HUES64 (cell line): ENCODE measurements around the gene PTAFR.

Source experiments
- H3K27ac ChIP-seq: 2 replicates; pipeline ENCODE4 v1.7.0; 2013; ENCODE audit warnings: low read depth, low read length, inconsistent platforms
- H3K27me3 ChIP-seq: 2 replicates; pipeline ENCODE4 v1.6.1; 2013; ENCODE audit warnings: mild to moderate bottlenecking, low read length; ENCODE audit not compliant: insufficient read depth
- H3K36me3 ChIP-seq: 2 replicates; pipeline ENCODE4 v1.6.1; 2013; ENCODE audit warnings: mild to moderate bottlenecking, low read length; ENCODE audit not compliant: insufficient read depth
- H3K4me1 ChIP-seq: 2 replicates; pipeline ENCODE4 v1.6.1; 2013; ENCODE audit warnings: mild to moderate bottlenecking, low read length, moderate library complexity; ENCODE audit not compliant: insufficient read depth
- H3K4me3 ChIP-seq: 2 replicates; pipeline ENCODE4 v1.5.1; 2013; ENCODE audit warnings: mild to moderate bottlenecking, low read length, moderate library complexity
- H3K9ac ChIP-seq: 2 replicates; pipeline ENCODE4 v1.6.1; 2013; ENCODE audit warnings: mild to moderate bottlenecking, low read depth, low read length
- H3K9me3 ChIP-seq: 2 replicates; pipeline ENCODE4 v1.6.1; 2013; ENCODE audit warnings: low read depth, low read length; ENCODE audit not compliant: insufficient read depth
- WGBS: fragments of 150-250, 120-280 bp; methylation state at CpG from one replicate; pipeline ENCODE4 v1.1.7; 2013; ENCODE audit warnings: missing lambda C conversion rate; 5-methylcytosine and 5-hydroxymethylcytosine counted together

The PTAFR gene

GRCh38 chr1:28195780-28196179, 19.3 kb upstream of the PTAFR start:
- Histone ChIP-seq H3K9ac (no peak overlapping the region), H3K27ac (peak overlapping the region; percentile 7; the same call in 1 of the 2 replicates), H3K4me3 (no peak overlapping the region), H3K4me1 (peaks cover 32% of the 10 kb centered on the region), H3K36me3 (peaks cover 23% of the 10 kb centered on the region), H3K27me3 (no peaks in the 10 kb centered on the region), H3K9me3 (no peaks in the 10 kb centered on the region)
- WGBS, result 96% methylated on average over 1 of the region's 1 CpG

GRCh38 chr1:28194326-28195035, 18.0 kb upstream of the PTAFR start:
- no peaks in the 10 kb centered on the region for H3K27me3 ChIP-seq
- H3K36me3 ChIP-seq, result peaks cover 10% of the 10 kb centered on the region
- H3K4me3 ChIP-seq, result no peak overlapping the region
- H3K9me3 ChIP-seq, result no peaks in the 10 kb centered on the region
- WGBS, result 83% methylated on average over 8 of the region's 8 CpGs
- peaks cover 32% of the 10 kb centered on the region for H3K4me1 ChIP-seq
- H3K9ac ChIP-seq, result no peak overlapping the region
- H3K27ac ChIP-seq, result no peak overlapping the region

- H3K4me1 ChIP-seq, result peaks cover 32% of the 10 kb centered on the region
- no peaks in the 10 kb centered on the region for H3K9me3 ChIP-seq
- peaks cover 3% of the 10 kb centered on the region; the same call in 1 of the 2 replicates for H3K36me3 ChIP-seq
- no peak overlapping the region for H3K9ac ChIP-seq
- H3K27me3 ChIP-seq, result no peaks in the 10 kb centered on the region
- WGBS, result 72% methylated on average over 8 of the region's 8 CpGs
- H3K27ac ChIP-seq, result no peak overlapping the region
- H3K4me3 ChIP-seq, result no peak overlapping the region
Measured at GRCh38 chr1:28193701-28194161, 17.2 kb upstream of the PTAFR start.

GRCh38 chr1:28190996-28191645, 14.6 kb upstream of the PTAFR start:
- 83% methylated on average over 11 of the region's 12 CpGs for WGBS
- Histone ChIP-seq H3K27ac (no peak overlapping the region), H3K9me3 (no peaks in the 10 kb centered on the region), H3K4me3 (no peak overlapping the region), H3K4me1 (peaks cover 16% of the 10 kb centered on the region; the same call in 1 of the 2 replicates), H3K36me3 (no peaks in the 10 kb centered on the region), H3K27me3 (no peaks in the 10 kb centered on the region), H3K9ac (no peak overlapping the region)

GRCh38 chr1:28190337-28190979, 14.0 kb upstream of the PTAFR start:
- H3K9ac ChIP-seq, result no peak overlapping the region
- H3K4me1 ChIP-seq, result 0 out of 2 replicates have a peak, but pooled peaks cover 10% of the 10 kb centered on the region
- H3K27ac ChIP-seq, result no peak overlapping the region
- H3K27me3 ChIP-seq, result no peaks in the 10 kb centered on the region
- WGBS, result 89% methylated on average over 3 of the region's 3 CpGs
- no peak overlapping the region for H3K4me3 ChIP-seq
- no peaks in the 10 kb centered on the region for H3K36me3 ChIP-seq
- H3K9me3 ChIP-seq, result no peaks in the 10 kb centered on the region

GRCh38 chr1:28185071-28185470, 8.6 kb upstream of the PTAFR start:
- Histone ChIP-seq H3K9me3 (no peaks in the 10 kb centered on the region), H3K27ac (no peak overlapping the region)
- WGBS, result 96% methylated on average over 1 of the region's 1 CpG

GRCh38 chr1:28180306-28181305, 4.1 kb upstream of the PTAFR start:
- Histone ChIP-seq H3K27ac (no peak overlapping the region), H3K9me3 (no peaks in the 10 kb centered on the region), H3K9ac (no peak overlapping the region), H3K4me3 (no peak overlapping the region), H3K27me3 (no peaks in the 10 kb centered on the region), H3K36me3 (no peaks in the 10 kb centered on the region), H3K4me1 (no peaks in the 10 kb centered on the region)
- WGBS, result 91% methylated on average over 11 of the region's 12 CpGs

More at GRCh38 chr1:28185071-28185470, 8.6 kb upstream of the PTAFR start:
- no peak overlapping the region for H3K9ac ChIP-seq
- H3K36me3 ChIP-seq, result no peaks in the 10 kb centered on the region
- no peaks in the 10 kb centered on the region for H3K4me1 ChIP-seq
- H3K4me3 ChIP-seq, result no peak overlapping the region
- no peaks in the 10 kb centered on the region for H3K27me3 ChIP-seq

GRCh38 chr1:28178690-28179485, 2.4 kb upstream of the PTAFR start:
- Histone ChIP-seq H3K36me3 (no peaks in the 10 kb centered on the region), H3K9ac (no peak overlapping the region), H3K27me3 (no peaks in the 10 kb centered on the region), H3K4me3 (no peak overlapping the region), H3K9me3 (no peaks in the 10 kb centered on the region), H3K27ac (no peak overlapping the region), H3K4me1 (no peaks in the 10 kb centered on the region)
- WGBS, result 96% methylated on average over 15 of the region's 15 CpGs

GRCh38 chr1:28175955-28176485, 470 bp downstream of the PTAFR start:
- no peaks in the 10 kb centered on the region for H3K4me1 ChIP-seq
- no peaks in the 10 kb centered on the region for H3K9me3 ChIP-seq
- no peak overlapping the region for H3K27ac ChIP-seq
- 90% methylated on average over 8 of the region's 8 CpGs for WGBS
- H3K9ac ChIP-seq, result no peak overlapping the region
- no peaks in the 10 kb centered on the region for H3K27me3 ChIP-seq
- no peaks in the 10 kb centered on the region for H3K36me3 ChIP-seq
- H3K4me3 ChIP-seq, result no peak overlapping the region

- H3K27ac ChIP-seq, result no peak overlapping the region
- WGBS, result 89% methylated on average over 5 of the region's 5 CpGs
Measured at GRCh38 chr1:28173980-28174297, 2.6 kb downstream of the PTAFR start.

More at GRCh38 chr1:28173980-28174297, 2.6 kb downstream of the PTAFR start:
- Histone ChIP-seq H3K4me3 (no peak overlapping the region), H3K36me3 (no peaks in the 10 kb centered on the region), H3K9me3 (no peaks in the 10 kb centered on the region), H3K4me1 (no peaks in the 10 kb centered on the region), H3K27me3 (no peaks in the 10 kb centered on the region), H3K9ac (no peak overlapping the region)
